GM12878 (cell line): ENCODE data around the gene THAP2. TPM values are rescaled to one million over a fixed set of nuclear protein-coding genes. Genes with fewer than 3 reads are reported as not detected.
A peak's percentile ranks its signal among the peaks of the same experiment; 100 is the strongest.

Experiments used
- BHLHE40 ChIP-seq, 2 experiments: fragments of 450-650 bp in 1 of 2; IDR thresholded peaks; 2 replicates each; pipeline ENCODE4 v1.6.1; 2011 to 2017; ENCODE audit warnings: low read depth in 2 of 2, borderline replicate concordance in 1 of 2, improper control_type of control experiment in 1 of 2, low read length in 1 of 2, mild to moderate bottlenecking in 1 of 2
- BMI1 ChIP-seq: fragments of 450-650 bp; IDR thresholded peaks from 2 replicates; pipeline ENCODE4 v1.6.1; 2016; ENCODE audit warnings: mild to moderate bottlenecking, moderate library complexity, borderline replicate concordance
- ETV6 ChIP-seq, 2 experiments: fragments of 450-650 bp in 1 of 2; IDR thresholded peaks in 1 of 2; conservative IDR thresholded peaks in 1 of 2; 2 replicates each; pipeline ENCODE4 v1.6.1; 2014; ENCODE audit warnings: antibody characterized with exemption in 1 of 2, borderline replicate concordance in 1 of 2, low read depth in 1 of 2, mild to moderate bottlenecking in 1 of 2, moderate library complexity in 1 of 2
- HCFC1 ChIP-seq: fragments of 150-350 bp; IDR thresholded peaks from 2 replicates; pipeline ENCODE4 v1.6.1; 2014; ENCODE audit warnings: low read length
- JUNB ChIP-seq: IDR thresholded peaks from 2 replicates; pipeline ENCODE4 v1.6.1; 2016; ENCODE audit warnings: antibody characterized with exemption, mild to moderate bottlenecking
- KAT2A ChIP-seq: conservative IDR thresholded peaks from 2 replicates; pipeline ENCODE4 v1.6.1; 2011; ENCODE audit warnings: low read depth, low read length; ENCODE audit not compliant: control insufficient read depth
- KDM1A ChIP-seq: fragments of 200-600 bp; sonication (generic); IDR thresholded peaks from 2 replicates; pipeline ENCODE4 v1.6.1; 2016; ENCODE audit warnings: borderline replicate concordance
- MTA2 ChIP-seq: fragments of 450-650 bp; IDR thresholded peaks from 2 replicates; pipeline ENCODE4 v1.6.1; 2016; ENCODE audit warnings: low read depth, mild to moderate bottlenecking, moderate library complexity
- MTA3 ChIP-seq: IDR thresholded peaks from 2 replicates; pipeline ENCODE4 v1.6.1; 2012; ENCODE audit warnings: low read length, inconsistent platforms, borderline replicate concordance
- NBN ChIP-seq: fragments of 450-650 bp; IDR thresholded peaks from 2 replicates; pipeline ENCODE4 v1.6.1; 2016
- NFXL1 ChIP-seq: fragments of 450-650 bp; IDR thresholded peaks from 2 replicates; pipeline ENCODE4 v1.6.1; 2017; ENCODE audit warnings: antibody characterized with exemption, mild to moderate bottlenecking, borderline replicate concordance
- NR2C2 ChIP-seq: IDR thresholded peaks from 2 replicates; pipeline ENCODE4 v1.6.1; 2011; ENCODE audit warnings: borderline replicate concordance, low read depth; ENCODE audit not compliant: control insufficient read depth, insufficient read length
- POLR2AphosphoS2 ChIP-seq: IDR thresholded peaks from 2 replicates; pipeline ENCODE4 v1.6.1; 2011; ENCODE audit warnings: low read depth, mild to moderate bottlenecking, low read length, improper control_type of control experiment, moderate library complexity
- POU2F2 ChIP-seq: IDR thresholded peaks from 3 replicates; pipeline ENCODE4 v1.6.1; 2011; ENCODE audit warnings: low read depth, mild to moderate bottlenecking, low read length, borderline replicate concordance
- RCOR1 ChIP-seq: conservative IDR thresholded peaks from 2 replicates; pipeline ENCODE4 v1.6.1; 2012; ENCODE audit warnings: low read depth, low read length, improper control_type of control experiment
- SIN3A ChIP-seq: IDR thresholded peaks from 2 replicates; pipeline ENCODE4 v1.6.1; 2012; ENCODE audit warnings: low read depth, low read length, improper control_type of control experiment
- SIX5 ChIP-seq: IDR thresholded peaks from 2 replicates; pipeline ENCODE4 v1.6.1; 2011; ENCODE audit warnings: mild to moderate bottlenecking, low read depth, low read length, moderate library complexity; ENCODE audit not compliant: severe bottlenecking
- SREBF1 ChIP-seq: IDR thresholded peaks from 2 replicates; pipeline ENCODE4 v1.6.1; 2012; ENCODE audit warnings: mild to moderate bottlenecking, low read length
- SRF ChIP-seq, 2 experiments: IDR thresholded peaks; 2 replicates each; pipeline ENCODE4 v1.6.1; 2011; ENCODE audit warnings: low read depth in 2 of 2, low read length in 2 of 2, mild to moderate bottlenecking in 1 of 2, moderate library complexity in 1 of 2
- SUPT20H ChIP-seq: IDR thresholded peaks from 2 replicates; pipeline ENCODE4 v1.6.1; 2011; ENCODE audit warnings: low read depth, mild to moderate bottlenecking, low read length, moderate library complexity, borderline replicate concordance; ENCODE audit not compliant: control insufficient read depth
- TARDBP ChIP-seq: IDR thresholded peaks from 2 replicates; pipeline ENCODE4 v1.6.1; 2016; ENCODE audit warnings: borderline replicate concordance
- TCF12 ChIP-seq: IDR thresholded peaks from 2 replicates; pipeline ENCODE4 v1.6.1; 2011; ENCODE audit warnings: low read depth, mild to moderate bottlenecking, low read length
- polyA plus RNA-seq, 11 experiments: library from polyadenylated mRNA; depleted of rRNA in 4 of 11; unstranded in 6 of 11; stranded (reverse) in 5 of 11; fragments of >200 nt; fragmentation: Nextera tagmentation in 4 of 11; fragmentation: Illumina TruSeq in 1 of 11; extraction: Ambion mirVana in 4 of 11; extraction: Trizol in 1 of 11; gene quantifications; 1 replicate in 1 of 11; 2 replicates in 10 of 11; pipeline versions ENCODE4 v1.2.1 to v1.2.3, GENCODE V29; 2011 to 2016; ENCODE audit warnings: inconsistent platforms in 2 of 11, missing spikeins in 2 of 11, low read depth in 1 of 11
- total RNA-seq, 4 experiments: library from RNA; depleted of rRNA in 3 of 4; stranded (reverse); fragments of >200 nt in 3 of 4; fragmentation: Illumina TruSeq in 1 of 4; extraction: Trizol in 1 of 4; gene quantifications; 2 replicates each; pipeline versions ENCODE4 v1.2.1 to v1.2.3, GENCODE V29; 2013 to 2021
- TF ChIP-seq, protein P1 (sequence below): IDR thresholded peaks from 2 replicates; pipeline ENCODE4 v1.6.1; 2011; ENCODE audit warnings: borderline replicate concordance, low read depth, mild to moderate bottlenecking, moderate library complexity, low read length; ENCODE audit not compliant: insufficient read depth, poor library complexity, severe bottlenecking
- TF ChIP-seq, protein P2 (sequence below): IDR thresholded peaks from 2 replicates; pipeline ENCODE4 v1.6.1; 2012; ENCODE audit warnings: low read depth, low read length, improper control_type of control experiment
- TF ChIP-seq, protein P3 (sequence below): fragments of 450-650 bp; conservative IDR thresholded peaks from 2 replicates; pipeline ENCODE4 v1.6.1; 2017; ENCODE audit warnings: mild to moderate bottlenecking, moderate library complexity
- TF ChIP-seq, protein P4 (sequence below): fragments of 450-650 bp; IDR thresholded peaks from 2 replicates; pipeline ENCODE4 v1.6.1; 2017; ENCODE audit warnings: mild to moderate bottlenecking

The THAP2 gene
- total and polyA plus RNA-seq, 10 of the 15 experiments (the other 5 are each of a cell fraction or from before 2014, with no cell fraction given) = 4.1 to 18.0 (median 7.3) TPM

DNA sequence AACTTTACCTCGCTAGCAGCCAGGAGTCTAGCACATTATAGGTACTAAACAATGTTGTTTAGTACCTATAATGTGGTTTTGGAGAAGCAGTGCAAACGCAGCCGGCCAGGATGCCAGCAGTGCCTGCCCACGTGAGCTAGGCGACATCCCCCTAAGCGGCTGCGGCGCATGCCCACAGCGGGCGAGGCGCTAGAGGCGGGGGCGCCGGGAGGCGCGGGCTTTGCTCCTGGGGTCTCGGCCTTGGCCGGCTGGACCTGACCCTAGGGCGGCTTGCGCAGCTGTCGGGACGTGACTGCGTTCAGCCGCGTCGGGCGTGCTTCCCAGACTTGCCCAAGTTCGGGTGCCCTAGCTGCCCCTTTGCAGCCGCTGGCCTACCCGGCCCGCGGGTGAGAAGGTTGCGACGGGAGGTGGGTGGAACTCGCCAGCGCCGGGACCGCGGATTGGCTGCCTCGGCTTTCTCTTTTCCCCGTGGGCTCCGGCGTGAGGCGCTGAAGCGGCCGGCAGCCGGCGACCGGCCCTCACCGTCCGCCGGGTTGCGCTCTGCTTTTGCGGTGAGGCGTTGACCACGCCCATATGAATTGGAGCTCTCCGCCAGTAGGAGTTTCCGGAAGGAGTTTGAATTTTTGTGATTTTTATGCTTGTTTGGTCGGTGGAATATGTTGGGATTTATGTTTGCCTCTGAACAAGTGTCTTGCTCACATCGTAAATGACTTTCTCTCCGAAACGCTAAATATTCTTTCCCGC is 22.0 kb downstream of the THAP2 start, which contains the start of gene TMEM19 (continued):
- TF ChIP-seq SRF (IDR thresholded peaks at IDR 0.05; ENCODE audit: low read depth in 2 of 2, low read length in 2 of 2) (no peak), TCF12 (no peak), NFXL1 (no peak), POLR2AphosphoS2 (no peak), SIN3A (no peak), BHLHE40 (IDR thresholded peaks at IDR 0.05; ENCODE audit: borderline replicate concordance in 1 of 2, low read depth in 2 of 2, low read length in 1 of 2) (peak; percentile 54 to 82; a peak in 3 of 4 replicates), RCOR1 (no peak), MTA2 (no peak), NBN (peak; percentile 65; the same call in 1 of the 2 replicates), NR2C2 (no peak), TARDBP (no peak), MTA3 (no peak), ETV6 (conservative IDR thresholded peaks at IDR 0.05 in 1 of 2, IDR thresholded peaks at IDR 0.05 in 1 of 2; ENCODE audit: borderline replicate concordance in 1 of 2, low read depth in 1 of 2) (no peak; a peak in 1 of 4 replicates), KDM1A (no peak), POU2F2 (peak; percentile 11; the same call in 1 of the 3 replicates), JUNB (no peak), BMI1 (no peak), SIX5 (no peak), KAT2A (no peak), SREBF1 (no peak), HCFC1 (no peak), SUPT20H (no peak)
- TF ChIP-seq, protein P1, sequence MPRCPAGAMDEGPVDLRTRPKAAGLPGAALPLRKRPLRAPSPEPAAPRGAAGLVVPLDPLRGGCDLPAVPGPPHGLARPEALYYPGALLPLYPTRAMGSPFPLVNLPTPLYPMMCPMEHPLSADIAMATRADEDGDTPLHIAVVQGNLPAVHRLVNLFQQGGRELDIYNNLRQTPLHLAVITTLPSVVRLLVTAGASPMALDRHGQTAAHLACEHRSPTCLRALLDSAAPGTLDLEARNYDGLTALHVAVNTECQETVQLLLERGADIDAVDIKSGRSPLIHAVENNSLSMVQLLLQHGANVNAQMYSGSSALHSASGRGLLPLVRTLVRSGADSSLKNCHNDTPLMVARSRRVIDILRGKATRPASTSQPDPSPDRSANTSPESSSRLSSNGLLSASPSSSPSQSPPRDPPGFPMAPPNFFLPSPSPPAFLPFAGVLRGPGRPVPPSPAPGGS = no peak
- TF ChIP-seq, protein P2, sequence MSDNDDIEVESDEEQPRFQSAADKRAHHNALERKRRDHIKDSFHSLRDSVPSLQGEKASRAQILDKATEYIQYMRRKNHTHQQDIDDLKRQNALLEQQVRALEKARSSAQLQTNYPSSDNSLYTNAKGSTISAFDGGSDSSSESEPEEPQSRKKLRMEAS = peak; percentile 85
- TF ChIP-seq, protein P3, sequence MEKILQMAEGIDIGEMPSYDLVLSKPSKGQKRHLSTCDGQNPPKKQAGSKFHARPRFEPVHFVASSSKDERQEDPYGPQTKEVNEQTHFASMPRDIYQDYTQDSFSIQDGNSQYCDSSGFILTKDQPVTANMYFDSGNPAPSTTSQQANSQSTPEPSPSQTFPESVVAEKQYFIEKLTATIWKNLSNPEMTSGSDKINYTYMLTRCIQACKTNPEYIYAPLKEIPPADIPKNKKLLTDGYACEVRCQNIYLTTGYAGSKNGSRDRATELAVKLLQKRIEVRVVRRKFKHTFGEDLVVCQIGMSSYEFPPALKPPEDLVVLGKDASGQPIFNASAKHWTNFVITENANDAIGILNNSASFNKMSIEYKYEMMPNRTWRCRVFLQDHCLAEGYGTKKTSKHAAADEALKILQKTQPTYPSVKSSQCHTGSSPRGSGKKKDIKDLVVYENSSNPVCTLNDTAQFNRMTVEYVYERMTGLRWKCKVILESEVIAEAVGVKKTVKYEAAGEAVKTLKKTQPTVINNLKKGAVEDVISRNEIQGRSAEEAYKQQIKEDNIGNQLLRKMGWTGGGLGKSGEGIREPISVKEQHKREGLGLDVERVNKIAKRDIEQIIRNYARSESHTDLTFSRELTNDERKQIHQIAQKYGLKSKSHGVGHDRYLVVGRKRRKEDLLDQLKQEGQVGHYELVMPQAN = peak; percentile 78
- TF ChIP-seq, protein P4, sequence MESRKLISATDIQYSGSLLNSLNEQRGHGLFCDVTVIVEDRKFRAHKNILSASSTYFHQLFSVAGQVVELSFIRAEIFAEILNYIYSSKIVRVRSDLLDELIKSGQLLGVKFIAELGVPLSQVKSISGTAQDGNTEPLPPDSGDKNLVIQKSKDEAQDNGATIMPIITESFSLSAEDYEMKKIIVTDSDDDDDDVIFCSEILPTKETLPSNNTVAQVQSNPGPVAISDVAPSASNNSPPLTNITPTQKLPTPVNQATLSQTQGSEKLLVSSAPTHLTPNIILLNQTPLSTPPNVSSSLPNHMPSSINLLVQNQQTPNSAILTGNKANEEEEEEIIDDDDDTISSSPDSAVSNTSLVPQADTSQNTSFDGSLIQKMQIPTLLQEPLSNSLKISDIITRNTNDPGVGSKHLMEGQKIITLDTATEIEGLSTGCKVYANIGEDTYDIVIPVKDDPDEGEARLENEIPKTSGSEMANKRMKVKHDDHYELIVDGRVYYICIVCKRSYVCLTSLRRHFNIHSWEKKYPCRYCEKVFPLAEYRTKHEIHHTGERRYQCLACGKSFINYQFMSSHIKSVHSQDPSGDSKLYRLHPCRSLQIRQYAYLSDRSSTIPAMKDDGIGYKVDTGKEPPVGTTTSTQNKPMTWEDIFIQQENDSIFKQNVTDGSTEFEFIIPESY = no peak
